MM.1S (cell line): ENCODE measurements around the gene ERGIC2.

Source experiments
- DNase-seq: peaks from one replicate; pipeline ENCODE4 v3.0.0-alpha.2; 2015
- H2AFZ ChIP-seq: fragments of 300-600 bp; sonication (generic); 2 replicates; pipeline ENCODE4 v1.6.0; 2016; ENCODE audit warnings: antibody characterized with exemption, low read length
- H3F3A ChIP-seq: fragments of 300-600 bp; sonication (generic); 2 replicates; pipeline ENCODE4 v1.6.1; 2016; ENCODE audit warnings: mild to moderate bottlenecking, antibody characterized with exemption, low read length, moderate library complexity, mixed read lengths; ENCODE audit not compliant: insufficient read depth
- H3K27ac ChIP-seq: fragments of 300-600 bp; sonication (generic); 2 replicates; pipeline ENCODE4 v1.5.1; 2016; ENCODE audit warnings: mild to moderate bottlenecking, low read length
- H3K27me3 ChIP-seq: fragments of 300-600 bp; sonication (generic); replicated peaks from 2 replicates; pipeline ENCODE4 v1.6.0; 2016; ENCODE audit warnings: low read length; ENCODE audit not compliant: insufficient read depth
- H3K36me3 ChIP-seq: fragments of 300-600 bp; sonication (generic); replicated peaks from 2 replicates; pipeline ENCODE4 v1.6.1; 2016; ENCODE audit warnings: mild to moderate bottlenecking, low read length, mixed read lengths; ENCODE audit not compliant: insufficient read depth
- H3K4me1 ChIP-seq: fragments of 300-600 bp; sonication (generic); 2 replicates; pipeline ENCODE4 v1.6.1; 2016; ENCODE audit warnings: low read length, mixed read lengths
- H3K4me2 ChIP-seq: fragments of 300-600 bp; sonication (generic); 2 replicates; pipeline ENCODE4 v1.6.0; 2016; ENCODE audit warnings: low read depth, low read length
- H3K4me3 ChIP-seq: fragments of 300-600 bp; sonication (generic); 2 replicates; pipeline ENCODE4 v1.5.1; 2016; ENCODE audit warnings: low read length, mixed read lengths
- H3K79me2 ChIP-seq: fragments of 300-600 bp; sonication (generic); 2 replicates; pipeline ENCODE4 v1.6.1; 2016; ENCODE audit warnings: mixed run types, low read length, mixed read lengths
- H3K9ac ChIP-seq: fragments of 300-600 bp; sonication (generic); 2 replicates; pipeline ENCODE4 v1.6.1; 2016; ENCODE audit warnings: low read length, mixed read lengths
- H3K9me2 ChIP-seq: fragments of 300-600 bp; sonication (generic); replicated peaks from 2 replicates; pipeline ENCODE4 v1.6.1; 2016; ENCODE audit warnings: mild to moderate bottlenecking, low read length, mixed read lengths; ENCODE audit not compliant: insufficient read depth
- H3K9me3 ChIP-seq: fragments of 300-600 bp; sonication (generic); replicated peaks from 2 replicates; pipeline ENCODE4 v1.6.1; 2016; ENCODE audit warnings: mild to moderate bottlenecking, low read length, mixed read lengths; ENCODE audit not compliant: insufficient read depth
- H4K20me1 ChIP-seq: fragments of 300-600 bp; sonication (generic); 2 replicates; pipeline ENCODE4 v1.6.1; 2016; ENCODE audit warnings: mild to moderate bottlenecking, low read length, moderate library complexity, mixed read lengths; ENCODE audit not compliant: insufficient read depth
- CTCF ChIP-seq: fragments of 300-600 bp; sonication (generic); IDR thresholded peaks from 2 replicates; pipeline ENCODE4 v1.5.1; 2016; ENCODE audit warnings: antibody characterized with exemption, low read length, mixed read lengths
- EZH2 ChIP-seq: fragments of 300-600 bp; sonication (generic); optimal IDR thresholded peaks from 2 replicates; pipeline ENCODE3; 2017; ENCODE audit warnings: low read depth, mild to moderate bottlenecking, antibody characterized with exemption, low read length, mixed read lengths
- EZH2phosphoT487 ChIP-seq: fragments of 300-600 bp; sonication (generic); IDR thresholded peaks from 2 replicates; pipeline ENCODE4 v1.6.1; 2018; ENCODE audit warnings: antibody characterized with exemption, low read length

ERGIC2 gene

GRCh38 chr12:29314416-29314815 lies 66.6 kb downstream of the ERGIC2 start:
- Histone ChIP-seq H3K4me2 (no peak overlapping the region), H3K79me2 (no peaks in the 10 kb centered on the region), H3K4me1 (no peaks in the 10 kb centered on the region), H2AFZ (no peak overlapping the region), H3K27me3 (no peaks in the 10 kb centered on the region), H3K27ac (no peak overlapping the region), H3K4me3 (no peak overlapping the region), H3K36me3 (no peaks in the 10 kb centered on the region), H3K9ac (no peak overlapping the region), H3K9me2 (no peaks in the 10 kb centered on the region), H4K20me1 (no peaks in the 10 kb centered on the region), H3K9me3 (no peaks in the 10 kb centered on the region), H3F3A (no peaks in the 10 kb centered on the region)
- DNase-seq: no peak
- TF ChIP-seq EZH2phosphoT487 (no peak), CTCF (no peak), EZH2 (no peak)

GRCh38 chr12:29310899-29311298 lies 70.1 kb downstream of the ERGIC2 start:
- H3K9ac ChIP-seq: no peak overlapping the region
- no peak for TF ChIP-seq CTCF
- TF ChIP-seq EZH2: no peak
- no peak for TF ChIP-seq EZH2phosphoT487
- DNase-seq: no peak
- H3K36me3 ChIP-seq: no peaks in the 10 kb centered on the region
- H3K79me2 ChIP-seq: no peaks in the 10 kb centered on the region
- no peaks in the 10 kb centered on the region for H4K20me1 ChIP-seq
- no peaks in the 10 kb centered on the region for H3K4me1 ChIP-seq
- H3K27ac ChIP-seq: no peak overlapping the region
- no peaks in the 10 kb centered on the region for H3K9me3 ChIP-seq
- H3K27me3 ChIP-seq: no peaks in the 10 kb centered on the region
- H3K4me3 ChIP-seq: no peak overlapping the region
- no peak overlapping the region for H2AFZ ChIP-seq
- no peaks in the 10 kb centered on the region for H3K9me2 ChIP-seq
- no peaks in the 10 kb centered on the region for H3F3A ChIP-seq
- H3K4me2 ChIP-seq: no peak overlapping the region

GRCh38 chr12:29309320-29309902 lies 71.6 kb downstream of the ERGIC2 start:
- Histone ChIP-seq H3K79me2 (no peaks in the 10 kb centered on the region), H3K27me3 (no peaks in the 10 kb centered on the region), H3K27ac (no peak overlapping the region), H3K36me3 (no peaks in the 10 kb centered on the region), H2AFZ (no peak overlapping the region), H3K4me3 (no peak overlapping the region), H3K4me1 (no peaks in the 10 kb centered on the region), H3K4me2 (no peak overlapping the region), H3F3A (no peaks in the 10 kb centered on the region), H3K9me2 (no peaks in the 10 kb centered on the region), H3K9ac (no peak overlapping the region), H3K9me3 (no peaks in the 10 kb centered on the region), H4K20me1 (no peaks in the 10 kb centered on the region)
- no peak for DNase-seq
- no peak for TF ChIP-seq EZH2phosphoT487
- peak; percentile 37 for TF ChIP-seq CTCF
